ENCODE results near the gene EGF.

GRCh38 chr4:109928327-109929045 lies 15.8 kb downstream of the EGF start:
- no peak for TF ChIP-seq CTCF (IDR thresholded peaks at IDR 0.05; ENCODE audit: low read length)
- TF ChIP-seq EZH2 (IDR thresholded peaks at IDR 0.05; ENCODE audit: borderline replicate concordance, low read length), result no peak

Measured in OCI-LY1 (cell line).